Retina (tissue), 1 donor: ENCODE measurements around the gene PEAK1.
A peak's percentile ranks its signal among the peaks of the same experiment; 100 is the strongest.
"Not testable (repeated sequence)": the region's sequence is repeated elsewhere in the genome, so short reads cannot be mapped to it uniquely, and the experiment has no call there.

Experiments used
- DNase-seq: peaks from one replicate; pipeline ENCODE4 v3.0.0-alpha.2; 2016

Gene PEAK1

DNA sequence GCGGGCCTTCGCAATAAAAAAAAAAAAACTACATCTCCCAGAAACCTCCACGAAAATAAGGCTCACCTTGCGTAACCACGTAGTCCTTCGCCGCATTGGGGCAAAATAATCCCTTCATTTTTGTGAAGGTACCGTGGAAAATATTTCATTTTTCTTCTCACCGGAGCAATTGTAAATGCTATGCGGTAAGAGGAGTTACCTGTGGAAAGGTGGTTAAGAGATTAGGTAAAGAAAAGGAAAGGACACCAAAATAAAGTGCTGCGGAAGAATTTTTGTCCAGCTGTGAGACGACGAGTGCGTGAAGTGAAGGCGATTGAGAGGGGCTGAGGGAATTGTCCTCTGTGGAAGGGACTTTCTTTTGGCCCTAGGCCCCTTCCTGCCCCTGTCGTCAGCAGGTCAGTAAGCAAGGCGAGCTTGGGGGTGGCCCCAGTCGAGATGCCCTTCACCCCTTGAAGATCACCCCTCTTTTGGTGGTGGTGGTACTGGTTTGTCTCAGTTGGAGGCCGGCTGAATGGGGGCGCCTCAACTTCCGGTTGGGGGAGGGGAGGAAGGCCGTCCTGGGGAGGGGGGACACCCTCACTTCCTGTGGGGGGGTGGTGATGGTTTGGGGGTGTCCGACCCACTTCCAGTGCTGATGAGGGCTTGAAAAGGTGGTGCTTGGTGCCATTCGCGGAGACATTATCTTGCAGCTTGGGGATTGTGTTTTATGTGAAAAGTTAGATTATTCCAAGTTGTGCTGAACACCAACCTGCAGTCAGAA lies 886 bp upstream of the PEAK1 start, which contains the start of gene HMG20A:
HMG20A (plus strand) TSS at position 279 of the 760 bp plus-strand sequence. CDS start 37,520 bp downstream, outside the sequence.
- peak; percentile 100 for DNase-seq

DNA sequence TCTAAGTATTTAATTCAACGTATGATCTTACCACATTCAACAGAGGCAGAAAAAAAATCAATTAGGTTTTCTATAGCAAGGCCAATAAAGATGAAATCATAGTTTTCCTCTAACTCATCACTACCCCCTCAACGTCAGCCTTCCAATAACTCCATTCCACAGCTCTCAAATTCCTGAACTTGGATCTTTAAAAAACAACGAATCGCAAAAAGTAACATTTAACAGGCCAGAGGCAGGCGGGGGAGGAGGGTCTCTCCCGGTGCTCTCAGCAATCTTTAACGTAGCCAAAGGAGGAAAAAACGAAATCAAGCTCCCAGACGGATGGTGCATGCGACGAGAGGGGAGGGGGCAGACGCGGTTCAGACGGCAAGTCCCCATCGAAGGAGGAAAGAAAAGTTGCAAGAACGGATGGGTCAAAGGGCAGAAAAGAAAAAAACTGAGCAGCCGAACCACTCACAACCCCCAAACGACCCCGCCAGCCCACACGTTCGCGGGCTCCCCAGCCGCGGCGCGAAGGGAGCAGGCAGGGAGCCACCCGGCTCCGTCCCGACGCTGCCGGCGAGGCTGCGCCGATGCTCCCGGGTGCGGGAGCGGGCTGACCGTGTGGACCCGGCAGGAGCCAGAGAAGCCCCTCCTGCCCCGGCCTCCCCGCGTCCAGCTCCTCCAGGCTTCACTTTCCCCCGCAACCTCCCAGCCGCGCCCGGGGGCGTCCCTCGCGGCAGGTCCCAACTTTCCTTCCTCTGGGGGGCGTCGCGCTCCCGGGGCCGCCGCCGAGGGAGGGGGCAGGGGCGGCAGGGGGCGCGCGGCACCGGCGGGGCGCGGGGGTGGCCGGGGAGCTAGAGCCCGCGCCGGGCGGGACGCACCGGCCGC lies 703 bp downstream of the PEAK1 start:
- DNase-seq: peak; percentile 72

DNA sequence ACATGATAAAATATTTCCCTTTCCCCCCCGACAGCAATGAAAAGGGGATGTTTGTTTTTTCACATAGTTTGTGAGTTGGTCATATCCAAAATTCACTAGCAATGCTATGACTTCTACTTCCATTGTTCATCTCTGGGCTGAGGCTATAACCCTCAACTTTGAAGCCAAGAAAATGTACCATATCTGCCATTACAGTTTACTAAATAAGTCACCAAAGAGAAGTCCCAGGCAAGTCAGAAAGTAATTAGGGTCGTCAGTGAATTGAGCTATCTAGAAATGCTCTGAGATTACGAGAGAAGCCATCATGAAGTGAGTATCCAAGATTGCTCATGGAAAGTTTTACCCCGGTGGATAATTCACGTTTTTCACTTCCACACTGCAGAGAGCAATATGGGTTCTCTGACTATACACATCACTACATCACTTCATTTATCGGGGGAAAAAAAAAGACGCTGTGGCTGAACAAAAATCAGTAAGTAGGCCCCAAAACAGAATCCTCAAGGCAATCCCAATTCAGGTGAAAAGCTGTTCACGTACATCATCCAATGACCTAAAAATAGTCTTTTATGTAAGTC lies 1.4 kb downstream of the PEAK1 start:
- DNase-seq: peak; percentile 3

DNA sequence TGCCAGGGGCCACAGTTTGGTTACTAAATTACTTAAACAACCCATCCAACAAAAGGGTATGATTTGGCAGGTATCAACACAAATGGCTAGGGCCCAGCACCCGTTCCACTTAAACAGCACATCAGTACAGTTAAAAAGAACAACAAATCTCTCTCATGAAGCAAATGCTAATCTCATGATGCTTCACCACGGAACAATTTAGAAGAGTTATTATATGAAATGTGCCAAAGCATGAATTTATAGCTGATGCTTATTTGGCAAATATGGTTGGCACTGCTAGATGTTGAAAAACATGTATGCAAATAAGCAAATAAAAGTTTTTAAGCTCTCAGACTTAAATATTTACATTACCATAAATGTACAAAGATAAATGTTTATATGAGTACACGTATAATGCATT lies 2.3 kb downstream of the PEAK1 start:
- no peak for DNase-seq

DNA sequence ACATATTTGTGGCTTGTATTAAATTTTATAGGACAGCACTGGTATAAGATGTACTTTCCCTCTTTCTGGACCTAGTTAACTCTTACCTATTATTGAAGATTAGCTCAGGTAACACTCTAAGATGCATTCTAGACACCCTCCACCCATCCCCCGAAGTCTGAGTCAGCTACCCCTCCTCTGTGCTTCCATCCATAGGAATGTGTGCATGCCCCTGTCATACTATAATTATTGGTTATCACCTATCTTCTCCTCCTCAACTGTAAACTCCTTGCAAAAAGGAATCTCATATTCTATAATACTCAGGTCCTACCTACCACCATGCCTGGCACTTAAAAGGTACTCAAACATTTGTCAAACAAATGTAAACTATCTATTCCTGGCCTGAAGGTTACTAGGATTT lies 3.0 kb downstream of the PEAK1 start:
- DNase-seq: no peak

DNA sequence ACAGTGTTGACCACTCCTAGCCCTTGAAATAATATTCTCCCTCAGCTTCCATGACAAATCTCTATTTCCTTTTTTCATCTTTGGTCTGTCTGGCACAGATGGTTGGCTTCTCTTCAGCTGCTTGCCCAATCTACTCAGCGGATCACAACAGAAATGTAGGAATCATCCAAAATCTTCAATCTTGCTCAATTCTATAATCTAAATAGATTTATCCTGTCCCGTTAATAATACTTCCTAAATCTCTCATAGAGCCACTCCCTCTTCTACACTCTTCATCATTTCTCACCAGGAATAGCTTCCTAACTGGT lies 3.8 kb downstream of the PEAK1 start:
- DNase-seq: no peak

DNA sequence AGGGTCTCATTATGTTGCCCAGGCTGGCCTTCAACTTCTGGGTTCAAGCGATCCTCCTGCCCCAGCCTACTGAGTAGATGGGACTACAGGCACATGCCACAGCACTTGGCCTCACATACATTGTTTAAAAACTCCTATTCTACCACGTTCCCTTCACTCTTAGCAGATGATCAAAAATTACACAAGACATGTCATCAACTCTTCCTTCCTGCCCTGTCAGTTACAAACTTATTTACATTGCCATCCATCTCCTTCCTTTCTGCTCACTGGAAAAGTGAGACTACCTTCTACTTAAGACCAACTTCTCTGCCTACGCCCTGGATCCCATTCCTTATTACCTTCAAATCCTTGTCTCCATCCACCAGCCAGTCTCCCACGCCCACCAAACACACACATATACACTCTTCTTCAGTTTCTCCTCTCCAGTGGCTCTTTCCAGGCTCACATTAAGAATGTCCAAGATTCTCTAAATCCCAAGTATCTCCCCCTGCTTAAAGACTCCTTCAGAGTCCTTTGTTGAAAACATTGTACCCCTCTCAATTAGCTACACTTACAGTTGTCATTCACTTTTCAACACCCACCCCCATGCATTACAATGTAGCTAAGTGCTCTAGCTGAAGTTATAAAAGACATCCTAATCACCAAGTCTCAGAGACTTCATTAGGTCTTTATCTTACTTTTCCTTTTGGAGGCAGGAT lies 4.3 kb downstream of the PEAK1 start:
- no peak for DNase-seq

DNA sequence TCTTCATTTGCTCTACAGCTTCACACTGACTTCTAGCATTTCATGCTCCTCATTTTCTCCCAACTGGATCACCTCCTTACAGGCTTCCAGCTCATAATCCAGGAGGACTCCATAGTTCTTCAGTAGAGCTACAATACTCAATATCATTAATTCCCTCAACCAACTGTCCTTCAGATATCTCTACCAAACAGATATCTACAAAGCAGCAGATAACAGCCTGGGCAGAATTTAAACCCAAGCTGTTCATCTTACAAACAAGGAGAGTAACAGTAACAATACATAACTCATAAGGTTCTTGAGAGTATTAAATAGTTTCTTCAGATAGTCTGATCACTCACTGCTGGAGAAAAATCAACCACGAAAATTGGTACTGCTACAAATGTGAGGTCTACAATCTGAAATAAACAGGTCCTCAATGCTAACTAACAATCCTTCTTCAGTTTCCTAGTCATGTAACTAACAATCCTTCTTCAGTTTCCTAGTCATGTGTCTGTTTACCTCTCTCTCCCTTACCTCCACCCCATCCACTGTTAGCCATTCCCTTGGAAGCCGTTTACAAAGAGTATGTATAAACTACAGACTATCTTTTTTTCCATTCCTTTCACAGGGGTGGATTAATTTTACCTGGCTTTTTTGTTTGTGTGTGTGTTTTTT lies 5.0 kb downstream of the PEAK1 start:
- no peak for DNase-seq

DNA sequence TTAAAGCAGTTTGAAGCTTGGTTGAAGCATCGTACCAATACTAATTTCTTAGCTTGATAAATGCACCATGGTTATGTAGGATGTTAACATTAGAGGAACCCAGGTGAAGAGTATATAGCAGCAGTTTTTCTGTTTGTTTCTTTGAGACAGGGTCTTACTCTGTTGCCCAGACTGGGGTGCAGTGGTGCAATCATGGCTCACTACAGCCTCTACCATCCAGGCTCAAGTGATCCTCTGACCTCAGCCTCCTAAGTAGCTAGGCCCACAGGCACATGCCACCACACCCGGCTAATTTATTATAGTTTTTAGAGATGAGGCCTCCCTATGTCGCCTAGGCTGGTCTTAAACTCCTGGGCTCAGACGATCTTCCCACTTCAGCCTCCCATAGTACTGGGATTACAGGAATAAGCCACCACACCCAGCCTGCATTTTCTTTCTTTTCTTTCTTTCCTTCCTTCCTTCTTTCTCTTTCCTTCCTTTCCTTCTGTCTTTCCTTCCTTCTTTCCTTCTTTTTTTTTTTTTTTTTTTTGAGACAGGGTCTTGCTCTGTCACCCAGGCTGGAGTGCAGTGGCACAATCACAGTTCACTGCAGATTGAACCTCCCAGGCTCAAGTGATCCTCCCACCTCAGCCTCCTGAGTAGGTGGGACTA lies 6.1 kb downstream of the PEAK1 start:
- DNase-seq: no peak

DNA sequence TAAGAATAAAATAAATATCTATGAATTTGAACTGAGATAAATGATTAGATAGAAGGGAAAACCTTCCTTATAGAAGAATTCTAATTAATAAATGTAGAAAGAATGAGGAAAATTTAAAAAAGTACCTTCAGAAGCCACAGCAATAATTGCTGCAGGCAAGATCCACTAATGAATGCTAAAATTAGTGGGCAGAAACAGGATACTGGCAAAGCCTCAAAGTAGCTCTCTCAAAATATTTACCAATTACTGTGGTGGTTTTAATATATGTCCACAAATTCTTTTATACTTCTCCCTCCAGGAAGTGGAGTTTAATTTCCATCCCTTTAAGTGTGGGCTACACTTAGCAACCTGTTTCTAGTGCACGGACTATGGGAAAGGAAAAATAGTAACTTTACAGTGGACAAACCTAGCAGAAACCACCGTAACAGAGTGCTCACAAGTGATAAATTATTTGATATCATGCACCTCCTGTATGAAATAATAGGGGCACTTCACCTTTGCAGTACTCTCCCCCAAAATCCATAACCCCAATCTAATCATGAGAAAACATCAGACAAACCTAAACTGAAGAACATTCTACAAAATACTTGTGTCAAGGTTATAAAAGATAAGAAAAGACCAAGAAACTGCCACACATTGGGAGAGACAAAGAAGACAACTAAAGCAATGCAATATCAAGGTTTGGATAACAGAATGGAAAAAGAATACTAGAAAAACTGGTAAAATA lies 6.8 kb downstream of the PEAK1 start:
- no peak for DNase-seq

DNA sequence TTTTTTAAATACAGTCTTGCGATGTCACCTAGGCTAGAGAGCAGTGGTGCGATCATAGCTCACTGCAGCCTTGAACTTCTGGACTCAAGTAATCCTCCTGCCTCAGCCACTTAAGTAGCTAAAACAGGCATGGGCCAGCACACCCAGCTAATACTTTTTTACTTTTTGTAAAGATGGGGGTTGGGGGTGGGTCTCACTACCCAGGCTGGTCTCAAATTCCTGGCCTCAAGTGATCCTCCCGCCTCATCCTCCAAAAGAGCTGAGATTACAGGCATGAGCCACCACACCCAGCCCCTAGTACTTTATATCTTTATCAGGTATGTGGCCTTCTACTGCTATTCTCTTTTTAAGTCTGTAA lies 8.3 kb downstream of the PEAK1 start:
- DNase-seq: no peak

DNA sequence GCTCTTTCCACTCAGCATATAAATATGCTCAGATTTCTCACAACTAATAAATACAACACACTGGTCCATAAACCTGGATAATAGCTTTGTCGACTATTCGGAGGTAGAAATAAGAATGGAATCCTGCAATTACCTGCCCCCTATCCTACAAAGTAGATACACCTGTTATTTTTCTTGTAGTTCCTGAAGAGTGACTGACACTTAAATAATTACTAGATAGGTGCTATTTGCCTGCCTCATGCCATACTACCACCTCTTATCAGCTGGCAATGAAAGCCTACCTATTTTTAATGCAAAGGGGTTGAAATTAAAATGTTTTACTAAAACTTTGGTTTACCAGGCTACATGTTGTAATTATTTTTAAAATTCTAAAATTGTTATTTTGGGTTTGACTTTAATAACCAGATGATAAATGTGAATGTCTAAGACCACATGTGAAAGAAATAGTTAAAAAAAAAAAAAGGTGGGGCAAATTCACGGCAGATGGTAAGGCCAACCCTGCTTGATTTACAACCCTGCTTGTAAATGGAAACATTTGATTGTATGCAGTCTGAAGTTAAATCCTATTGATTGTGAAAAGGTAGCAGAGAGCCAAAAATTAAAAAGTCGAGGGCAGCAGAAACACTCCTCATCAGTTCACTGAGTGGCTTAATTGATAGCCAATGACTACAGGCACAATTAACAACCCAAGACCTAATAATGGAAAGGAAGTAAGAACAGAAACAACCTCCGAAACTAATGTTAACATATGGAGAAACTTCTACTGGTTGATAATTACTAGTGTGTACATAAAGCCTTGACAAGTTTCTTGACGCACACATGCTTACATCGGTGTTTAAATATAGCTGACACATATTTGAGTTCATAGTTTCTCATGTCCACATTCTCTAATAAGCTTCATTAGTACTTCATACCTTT lies 8.9 kb downstream of the PEAK1 start:
- no peak for DNase-seq

DNA sequence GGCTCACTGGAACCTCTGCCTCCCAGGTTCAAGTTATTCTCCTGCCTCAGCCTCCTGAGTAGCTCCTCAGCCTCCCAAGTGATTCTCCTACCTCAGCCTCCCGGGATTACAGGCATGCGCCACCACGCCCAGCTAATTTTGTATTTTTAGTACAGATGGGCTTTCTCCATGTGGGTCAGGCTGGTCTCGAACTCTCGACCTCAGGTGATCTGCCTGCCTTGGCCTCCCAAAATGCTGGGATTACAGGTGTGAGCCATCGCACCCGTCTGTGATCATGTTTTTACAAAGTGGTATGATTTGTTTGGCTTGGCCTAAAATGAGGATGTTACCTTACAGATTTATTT lies 9.8 kb downstream of the PEAK1 start:
- DNase-seq: not testable (repeated sequence)

DNA sequence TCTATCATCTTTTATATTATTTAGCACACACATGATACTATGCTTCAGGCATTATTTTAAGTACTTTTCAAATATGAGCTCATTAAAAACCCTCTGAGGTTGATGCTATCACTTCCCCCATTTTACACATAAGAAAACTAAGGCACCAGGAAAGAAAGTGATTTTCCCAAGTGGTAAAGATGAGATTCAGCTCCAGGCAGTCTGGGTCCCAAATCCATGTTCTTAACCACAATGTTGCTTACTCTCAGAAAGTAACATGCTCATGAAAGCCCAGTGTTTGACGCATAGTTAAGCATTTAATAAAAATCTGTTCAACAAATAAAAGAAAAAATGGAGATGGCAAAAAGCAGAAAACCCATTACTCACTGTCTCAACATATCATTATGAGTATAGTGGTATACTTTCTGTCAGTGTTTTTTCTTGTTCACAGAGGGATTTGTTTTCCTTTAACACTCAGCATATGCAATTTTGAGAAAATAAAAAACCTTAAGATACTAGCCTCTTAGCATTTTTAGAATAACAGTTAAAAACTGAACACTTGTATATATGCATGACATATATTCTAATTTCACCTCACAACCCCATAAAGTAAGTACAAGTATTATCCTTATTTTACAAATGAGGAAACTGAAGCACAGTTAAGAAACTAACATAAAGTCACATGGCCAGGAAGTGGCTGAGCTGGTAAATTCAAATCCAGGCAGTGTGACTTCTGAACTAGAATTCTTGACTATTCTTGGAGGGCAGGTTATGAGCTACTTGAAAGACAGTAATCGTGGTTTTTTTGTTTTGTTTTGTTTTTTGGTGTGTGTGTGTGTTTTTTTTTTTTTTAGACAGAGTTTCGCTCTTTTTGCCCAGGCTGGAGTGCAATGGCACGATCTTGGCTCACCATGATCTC lies 10.4 kb downstream of the PEAK1 start:
- no peak for DNase-seq

DNA sequence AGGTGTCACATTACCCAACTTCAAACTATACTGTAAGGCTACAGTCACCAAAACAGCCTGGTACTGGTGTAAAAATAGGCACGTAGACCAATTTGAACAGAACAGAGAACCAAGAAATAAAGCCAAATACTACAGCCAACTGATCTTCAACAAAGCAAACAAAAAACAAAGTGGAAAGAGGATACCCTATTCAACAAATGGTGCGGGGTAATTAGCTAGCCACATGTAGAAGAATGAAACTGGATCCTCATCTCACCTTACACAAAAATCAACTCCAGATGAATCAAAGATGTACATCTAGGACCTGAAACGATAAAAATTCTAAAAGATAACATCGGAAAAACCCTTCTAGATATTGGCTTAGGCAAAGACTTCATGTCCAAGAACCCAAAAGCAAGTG lies 13.1 kb downstream of the PEAK1 start:
- DNase-seq: no peak

DNA sequence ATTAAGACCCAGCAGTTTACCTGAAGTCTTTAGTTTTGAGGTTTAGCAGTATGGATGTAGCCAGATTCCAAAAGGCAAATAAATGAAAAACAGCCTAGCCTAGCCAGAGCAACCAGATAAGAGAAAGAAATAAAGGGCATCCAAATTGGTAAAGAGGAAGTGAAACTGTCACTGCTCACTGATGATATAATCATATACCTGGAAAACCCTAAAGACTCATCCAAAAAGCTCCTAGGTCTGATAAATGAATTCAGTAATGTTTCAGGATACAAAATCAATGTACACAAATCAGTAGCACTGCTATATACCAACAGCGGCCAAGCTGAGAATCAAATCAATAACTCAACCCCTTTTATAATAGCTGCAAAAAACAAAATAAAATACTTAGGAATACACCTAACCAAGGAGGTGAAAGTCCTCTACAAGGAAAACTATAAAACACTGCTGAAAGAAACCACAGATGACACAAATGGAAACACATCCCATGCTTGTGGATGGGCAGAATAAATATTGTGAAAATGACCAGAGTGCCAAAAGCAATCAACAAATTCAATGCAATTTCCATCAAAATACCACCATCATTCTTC lies 13.6 kb downstream of the PEAK1 start:
- DNase-seq: not testable (repeated sequence)

DNA sequence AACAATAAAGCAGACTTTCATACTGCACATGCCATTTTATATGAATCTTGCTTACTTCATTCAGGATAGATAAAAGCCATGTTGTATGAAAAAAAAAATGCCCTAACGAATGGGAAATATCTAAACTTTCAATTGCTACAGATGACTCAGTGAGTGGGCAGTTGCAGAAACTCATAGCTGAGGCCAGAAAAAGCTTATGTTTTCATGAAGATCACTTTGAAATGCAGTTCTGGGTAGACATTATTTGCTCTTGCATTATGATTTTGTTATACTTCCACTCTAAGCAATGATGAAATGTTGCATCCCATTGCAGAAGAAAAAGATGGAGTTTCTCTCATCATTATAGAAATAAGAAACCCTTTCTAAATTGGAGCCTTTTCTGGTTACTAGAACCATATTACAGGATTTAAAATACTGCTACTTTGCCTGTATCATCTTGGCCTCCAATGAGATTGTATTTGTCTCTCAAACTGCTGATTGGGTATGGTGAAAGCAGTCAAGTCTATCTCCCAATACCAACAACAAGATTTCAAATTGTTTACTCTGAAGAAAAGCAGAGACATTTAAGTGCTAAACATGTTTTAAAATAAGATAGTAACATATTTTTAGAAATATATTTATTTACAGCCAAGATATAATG lies 17.0 kb downstream of the PEAK1 start:
- DNase-seq: no peak

DNA sequence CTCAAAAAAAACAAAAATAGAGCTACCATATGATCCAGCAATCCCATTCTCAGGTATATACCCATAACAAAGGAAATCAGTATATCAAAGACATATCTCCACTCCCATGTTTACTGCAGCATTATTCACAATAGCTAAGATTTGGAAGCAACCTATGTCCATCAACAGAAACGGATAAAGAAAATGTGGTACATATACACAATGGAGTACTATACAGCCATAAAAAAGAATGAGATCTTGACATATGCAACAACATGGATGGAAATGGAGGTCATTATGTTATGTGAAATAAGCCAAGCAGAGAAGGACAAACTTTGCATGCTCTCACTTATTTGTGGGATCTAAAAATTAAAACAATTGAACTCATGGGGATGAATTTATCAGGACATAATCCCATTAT lies 19.6 kb downstream of the PEAK1 start:
- no peak for DNase-seq

DNA sequence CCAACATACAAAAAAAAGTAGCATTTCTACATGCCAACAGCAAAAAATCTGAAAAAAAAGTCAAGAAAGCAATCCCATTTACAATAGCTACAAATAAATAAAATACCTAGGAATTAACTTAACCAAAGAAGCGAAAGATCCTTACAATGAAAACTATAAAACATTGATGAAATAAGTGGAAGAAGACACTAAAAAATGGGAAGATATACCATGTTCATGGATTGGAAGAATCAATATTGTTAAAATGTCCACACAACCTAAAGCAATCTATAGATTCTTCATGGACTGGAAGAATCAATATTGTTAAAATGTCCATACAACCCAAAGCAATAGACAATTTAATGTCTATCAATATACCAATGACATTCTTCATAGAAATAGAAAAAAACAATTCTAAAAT lies 21.0 kb downstream of the PEAK1 start:
- no peak for DNase-seq
